Pulmonary artery endothelial cell (primary cell): ENCODE data around the gene PIK3C3. TPM values are rescaled to one million over a fixed set of nuclear protein-coding genes. Genes with fewer than 3 reads are reported as not detected.
"Not testable (repeated sequence)": the region's sequence is repeated elsewhere in the genome, so short reads cannot be mapped to it uniquely, and the experiment has no call there.

Source experiments
- DNase-seq: peaks from one replicate; pipeline ENCODE4 v3.0.0-alpha.2; 2011; ENCODE audit warnings: low read depth, low spot score
- total RNA-seq: library from RNA; depleted of rRNA; stranded (reverse); fragments of >200 nt; gene quantifications from 2 replicates; pipeline ENCODE4 v1.2.3, GENCODE V29; 2014

Gene PIK3C3
- total RNA-seq, 1 donor from 2014 or later: 33.8 TPM

DNA sequence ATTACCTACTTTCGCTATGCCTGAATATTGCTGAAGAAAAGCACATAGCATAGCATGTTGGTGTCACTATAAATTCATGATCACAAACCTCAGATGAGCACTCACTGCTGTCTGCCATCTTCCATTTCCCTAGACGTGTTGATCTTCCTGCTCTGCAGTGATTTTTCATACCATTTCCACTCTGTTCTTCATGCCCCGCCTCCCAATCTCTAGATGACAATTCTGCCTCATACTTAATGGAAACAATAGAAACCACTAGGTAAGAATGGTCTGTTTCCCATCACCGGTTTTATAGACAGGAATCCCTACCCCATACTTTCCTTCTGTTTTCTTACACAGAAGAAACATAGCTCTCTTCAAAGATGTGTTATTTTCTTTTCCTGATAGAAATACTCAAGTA, 63.8 kb downstream of the PIK3C3 start:
- no peak for DNase-seq

DNA sequence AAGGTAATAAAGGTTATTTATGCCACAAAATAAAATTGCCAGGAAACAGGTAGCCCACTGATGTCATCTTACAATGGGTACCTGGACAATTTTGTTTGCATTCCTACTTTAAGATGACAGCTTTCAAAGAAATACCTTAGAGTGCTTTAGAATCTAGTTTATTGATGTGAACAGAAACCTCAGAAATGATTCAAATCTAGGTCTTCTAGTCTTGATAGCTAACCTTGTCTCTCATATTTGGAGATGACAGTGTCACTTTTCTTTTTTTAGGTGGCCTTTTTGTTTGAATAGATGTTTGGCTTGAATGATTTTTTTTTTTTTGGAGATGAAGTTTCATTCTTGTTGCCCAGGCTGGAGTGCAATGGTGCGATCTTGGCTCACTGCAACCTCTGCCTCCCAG, 69.1 kb downstream of the PIK3C3 start:
- no peak for DNase-seq

DNA sequence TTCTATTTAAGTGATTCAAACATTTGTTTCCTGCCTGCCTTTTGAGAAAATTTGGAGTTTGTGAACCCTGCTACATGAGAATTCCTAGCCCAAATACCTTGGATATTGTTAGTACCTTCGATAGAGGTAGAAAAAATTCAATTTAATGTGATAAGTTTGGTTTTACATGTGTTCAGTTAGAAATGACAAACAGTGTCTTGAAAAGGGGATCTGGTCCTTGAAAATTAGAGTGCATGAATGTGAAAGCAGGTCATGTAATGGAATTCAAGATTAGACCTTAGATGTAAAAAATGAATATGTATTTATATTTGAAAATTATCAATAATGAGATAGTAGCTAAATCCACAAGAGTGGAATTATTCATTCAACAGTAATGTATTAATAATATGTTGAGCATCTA, 70.5 kb downstream of the PIK3C3 start:
- no peak for DNase-seq

DNA sequence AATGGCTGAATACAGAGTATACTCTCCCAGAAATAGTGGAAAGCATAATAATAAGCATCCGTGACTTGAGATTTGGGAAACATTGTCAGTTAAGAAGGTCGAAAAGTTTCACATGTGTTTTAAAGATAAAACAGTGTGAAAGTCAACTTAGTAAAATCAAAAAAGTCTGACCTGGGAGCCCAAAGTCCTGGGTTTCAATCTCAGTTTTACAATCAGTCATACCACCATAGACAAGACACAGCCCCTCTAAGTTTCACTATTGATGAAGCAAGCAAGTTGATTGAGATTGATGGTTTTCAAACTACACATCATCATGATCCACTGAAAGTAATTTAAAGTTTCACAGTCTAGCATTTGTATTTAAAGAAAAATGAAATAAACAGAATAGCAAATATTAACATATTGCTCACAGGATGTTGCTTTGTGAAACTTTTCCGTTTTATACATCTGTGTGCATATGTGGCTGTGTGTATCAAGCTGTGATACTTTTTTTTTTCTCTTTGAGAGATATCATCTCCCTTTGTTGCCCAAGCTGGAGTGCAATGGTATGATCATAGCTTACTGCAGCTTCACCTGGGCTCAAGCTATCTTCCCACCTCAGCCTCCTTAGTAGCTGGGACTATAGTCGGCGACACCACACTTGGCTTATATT, 71.1 kb downstream of the PIK3C3 start:
- DNase-seq: no peak

DNA sequence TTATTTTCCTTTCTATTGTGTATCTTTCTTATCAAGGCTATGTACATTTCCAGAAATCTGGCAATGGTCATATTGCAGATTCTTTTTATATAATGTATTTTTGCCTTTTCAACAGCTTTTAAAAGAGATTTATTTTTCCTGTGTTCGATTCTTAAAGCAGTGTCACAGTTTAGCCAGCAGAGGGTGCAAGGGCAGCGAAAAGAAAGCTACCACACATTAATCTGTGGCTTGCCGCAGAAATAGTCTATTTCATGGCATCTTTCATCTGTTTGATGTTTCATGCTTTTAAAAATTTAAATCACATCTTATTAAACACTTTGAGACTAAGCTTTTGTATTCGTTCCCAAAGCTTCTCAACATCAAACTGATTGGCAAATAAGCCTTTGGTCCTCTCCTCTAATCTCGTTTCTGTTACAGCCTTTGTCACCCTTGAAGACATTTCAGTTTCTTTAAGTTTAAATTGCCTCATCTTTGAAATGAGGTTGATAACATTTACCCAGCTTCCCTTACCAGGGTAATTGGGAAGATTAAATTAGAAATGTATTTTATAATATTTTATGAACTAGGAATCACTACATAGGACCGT, 73.3 kb downstream of the PIK3C3 start:
- no peak for DNase-seq

DNA sequence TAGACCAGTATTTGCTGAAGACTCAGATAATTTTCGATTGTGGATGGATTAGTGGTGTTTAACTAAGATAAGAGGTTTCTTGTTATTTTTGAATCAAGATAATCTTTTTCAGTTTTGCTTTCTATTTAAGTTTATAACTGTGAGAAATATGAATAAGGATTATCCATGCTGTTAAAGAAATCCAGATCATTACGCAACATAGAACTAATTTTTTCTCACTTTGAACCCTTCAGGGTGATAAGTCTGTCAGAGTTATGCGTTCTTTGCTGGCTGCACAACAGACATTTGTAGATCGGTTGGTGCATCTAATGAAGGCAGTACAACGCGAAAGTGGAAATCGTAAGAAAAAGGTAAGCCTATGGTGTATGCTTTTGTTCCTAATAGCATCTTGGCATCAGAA, 74.1 kb downstream of the PIK3C3 start:
- no peak for DNase-seq

DNA sequence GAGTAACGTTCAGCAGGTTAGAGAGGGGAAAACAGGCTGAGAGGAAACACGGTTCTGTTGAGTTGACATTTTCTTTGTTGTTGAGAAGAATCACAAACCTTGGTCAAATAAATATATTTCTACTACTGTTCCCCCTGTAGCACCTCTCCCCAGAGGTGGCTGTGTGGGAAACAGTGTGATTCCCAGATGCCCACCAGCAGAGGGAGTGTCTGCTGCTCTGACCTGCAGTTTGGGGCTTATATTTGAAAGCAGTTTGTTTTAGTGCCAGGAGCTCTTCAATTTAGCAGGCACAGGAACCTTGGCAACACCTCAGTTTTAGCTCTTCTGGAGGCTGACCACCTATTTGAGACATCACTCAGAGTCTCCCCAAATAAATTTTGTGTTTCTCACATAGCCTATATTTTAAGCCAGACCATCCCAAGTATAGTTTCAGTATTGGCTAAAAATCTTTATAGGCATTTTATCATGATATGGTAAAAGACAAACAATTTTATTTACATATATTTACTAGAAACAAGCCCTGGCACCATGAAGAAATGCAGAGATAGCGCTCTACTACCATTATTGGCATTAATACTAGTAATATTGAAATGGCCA, 75.7 kb downstream of the PIK3C3 start:
- no peak for DNase-seq

DNA sequence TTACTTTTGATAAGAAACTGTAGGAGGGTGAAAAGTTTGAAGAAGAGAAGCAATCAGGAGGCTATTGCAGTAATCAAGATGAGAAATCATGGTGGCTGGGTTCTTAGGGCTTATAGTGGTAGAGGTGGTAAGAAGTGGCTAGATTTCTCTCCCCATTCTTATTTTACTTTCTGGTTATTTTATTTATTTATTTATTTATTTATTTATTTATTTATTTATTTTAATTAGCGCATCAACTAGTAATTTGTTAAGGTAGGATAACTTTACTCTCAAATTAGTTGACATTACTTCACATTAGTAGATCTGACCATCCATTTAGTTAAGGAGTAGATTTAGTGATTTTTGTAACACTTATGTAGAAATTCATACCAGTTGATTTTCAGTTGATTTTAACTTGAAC, 77.4 kb downstream of the PIK3C3 start:
- DNase-seq: no peak

DNA sequence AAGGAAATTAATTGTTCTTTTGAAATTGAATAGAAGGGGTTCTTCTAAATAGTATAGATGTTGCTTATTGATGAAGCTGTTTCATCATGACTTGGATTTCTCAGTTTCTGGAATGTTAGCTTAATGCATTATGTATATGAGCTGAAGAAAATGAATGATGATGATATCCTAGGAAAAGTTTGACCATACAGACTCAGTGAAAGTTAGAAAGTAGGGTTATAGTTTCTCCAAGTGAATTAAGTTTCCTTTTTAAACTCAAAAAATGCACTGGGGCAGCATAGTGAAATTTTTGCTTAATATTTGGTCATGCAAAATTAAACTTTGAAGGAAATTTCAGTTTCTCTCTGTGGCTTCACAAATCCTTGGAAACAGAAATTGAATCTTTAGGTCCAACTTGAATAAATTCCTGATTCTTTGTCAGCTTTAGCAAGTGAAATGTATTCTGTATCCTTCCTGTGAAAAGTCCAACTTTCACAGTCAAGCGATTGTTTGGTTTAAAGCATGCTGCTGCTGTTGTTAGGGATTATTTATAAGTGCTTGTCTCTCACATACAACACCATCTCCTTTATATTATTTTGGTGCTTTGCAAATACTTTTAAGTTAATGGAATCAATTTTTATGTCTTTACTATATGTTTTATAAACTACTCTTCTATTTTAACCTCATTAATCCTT, 78.2 kb downstream of the PIK3C3 start:
- DNase-seq: no peak

DNA sequence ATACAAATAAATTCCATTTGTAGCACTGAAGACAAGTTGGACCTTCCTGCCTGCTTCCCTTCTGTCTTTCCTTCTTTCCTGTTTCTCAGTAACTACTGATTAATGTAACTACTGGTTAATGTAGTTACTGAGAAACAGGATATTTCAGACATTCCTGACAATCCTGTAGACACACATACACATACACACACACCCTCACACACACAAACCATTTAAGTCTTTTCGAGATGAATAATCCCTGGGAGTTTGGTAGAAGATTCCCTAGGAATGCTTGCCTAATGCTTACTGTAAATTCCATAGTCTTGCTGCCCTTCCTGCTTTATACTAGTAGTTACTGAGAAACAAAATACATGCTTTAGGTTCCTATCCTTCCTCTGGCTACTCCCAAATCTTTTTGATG, 83.9 kb downstream of the PIK3C3 start:
- peak; percentile 67 for DNase-seq

DNA sequence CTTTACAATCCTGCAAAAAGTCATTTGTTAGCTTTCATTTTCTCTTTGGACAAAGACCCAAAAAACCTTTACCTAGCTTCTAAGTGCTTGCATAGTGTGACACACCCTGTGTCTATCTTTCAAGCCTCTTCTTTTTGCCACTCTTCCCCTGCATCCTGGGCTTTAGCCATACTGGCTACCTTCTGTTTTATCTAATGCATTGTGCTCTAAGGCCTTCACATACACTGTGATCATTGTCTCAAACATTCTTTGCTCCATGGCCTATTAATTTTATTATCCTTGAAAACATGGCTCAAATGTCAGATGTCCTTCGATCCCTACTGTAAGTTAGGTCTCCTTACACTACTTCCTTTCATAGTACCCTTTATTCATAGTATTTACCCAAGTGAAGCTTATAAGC, 84.4 kb downstream of the PIK3C3 start:
- no peak for DNase-seq

DNA sequence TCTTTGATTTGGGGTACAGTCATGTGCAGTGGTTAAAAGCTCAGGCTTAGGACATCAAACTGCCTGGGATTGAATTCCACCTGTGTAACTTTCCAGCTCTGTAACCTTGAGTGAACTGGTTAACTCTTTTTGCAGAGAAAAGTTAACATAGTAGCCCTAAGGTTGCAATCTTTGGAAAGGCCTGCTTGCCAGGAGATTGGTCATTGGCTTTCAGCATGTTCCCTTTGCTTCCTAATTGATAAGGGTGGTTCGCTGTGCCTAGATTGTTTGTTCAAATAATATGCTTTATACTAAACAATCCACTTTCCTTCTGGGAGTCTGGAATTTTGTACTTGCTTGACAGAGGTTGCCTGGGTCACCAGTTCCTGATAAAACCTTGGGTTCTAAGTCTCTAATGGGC, 86.8 kb downstream of the PIK3C3 start:
- DNase-seq: no peak

DNA sequence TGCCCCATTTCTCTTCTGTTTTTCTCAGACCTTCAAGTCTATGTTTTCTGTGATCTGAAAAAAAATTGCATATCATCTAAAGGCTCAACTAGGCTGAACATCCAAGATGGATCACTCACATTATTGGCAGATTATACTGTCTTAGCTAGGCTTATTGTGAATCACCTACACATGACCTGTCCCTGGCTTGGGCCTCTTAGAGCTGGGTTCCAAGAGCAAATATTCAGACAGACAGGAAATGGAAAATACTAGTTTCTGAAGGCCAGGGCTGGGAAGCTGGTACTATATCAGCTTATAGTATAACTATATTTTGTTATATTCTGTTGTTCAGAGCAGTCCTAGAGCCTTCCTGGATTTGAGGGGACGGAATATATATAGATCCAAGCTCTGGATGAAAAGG, 90.3 kb downstream of the PIK3C3 start:
- DNase-seq: no peak

DNA sequence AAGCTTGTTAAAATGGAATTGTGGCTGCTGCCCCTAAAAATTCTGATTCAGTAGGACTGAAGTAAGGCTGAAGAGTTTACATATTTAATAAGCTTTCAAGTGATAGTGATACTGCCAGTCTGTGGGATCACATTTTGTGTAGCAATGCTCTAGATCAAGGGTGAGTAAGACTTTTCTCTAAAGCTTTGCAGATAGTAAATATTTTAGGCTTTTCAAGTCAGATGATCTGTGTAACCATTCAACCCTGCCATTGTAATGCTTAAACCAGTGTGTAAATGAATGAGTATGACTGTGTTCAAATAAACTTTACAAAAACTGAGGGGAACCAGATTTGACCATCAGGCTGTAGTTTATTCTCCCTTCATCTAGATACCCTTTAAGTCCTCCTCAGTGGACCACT, 92.7 kb downstream of the PIK3C3 start:
- DNase-seq: no peak

DNA sequence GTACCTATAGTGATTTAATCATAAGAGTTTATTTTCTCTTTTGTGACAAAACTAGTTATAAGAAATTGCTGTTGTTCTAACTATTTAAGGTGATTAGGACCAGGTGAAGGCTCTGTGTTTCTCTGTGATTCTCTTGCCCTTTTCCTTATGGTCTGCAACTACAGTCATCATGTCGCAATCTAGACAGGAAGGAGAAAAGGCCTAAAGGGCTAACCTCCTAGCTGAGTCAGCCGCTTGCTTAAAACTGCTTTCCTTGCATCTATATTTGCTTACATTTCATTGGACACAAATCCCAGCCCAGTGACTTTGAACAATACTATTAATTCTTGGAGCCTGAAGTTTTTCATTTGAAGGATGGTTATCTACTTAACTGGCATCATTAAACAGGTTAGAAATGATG, 93.1 kb downstream of the PIK3C3 start:
- peak; percentile 39 for DNase-seq

DNA sequence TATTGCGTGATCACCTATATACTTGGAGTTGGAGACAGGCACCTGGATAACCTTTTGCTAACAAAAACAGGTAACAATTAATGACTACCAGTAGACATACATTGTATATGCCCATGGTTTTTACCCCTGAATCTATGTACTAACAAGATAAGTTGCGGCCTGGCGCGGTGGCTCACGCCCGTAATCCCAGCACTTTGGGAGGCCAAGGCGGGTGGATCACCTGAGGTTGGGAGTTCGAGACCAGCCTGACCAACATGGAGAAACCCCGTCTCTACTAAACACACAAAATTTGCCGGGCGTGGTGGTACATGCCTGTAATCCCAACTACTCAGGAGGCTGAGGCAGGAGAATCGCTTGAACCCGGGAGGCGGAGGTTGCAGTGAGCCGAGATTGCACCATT, 94.5 kb downstream of the PIK3C3 start:
- DNase-seq: not testable (repeated sequence)

DNA sequence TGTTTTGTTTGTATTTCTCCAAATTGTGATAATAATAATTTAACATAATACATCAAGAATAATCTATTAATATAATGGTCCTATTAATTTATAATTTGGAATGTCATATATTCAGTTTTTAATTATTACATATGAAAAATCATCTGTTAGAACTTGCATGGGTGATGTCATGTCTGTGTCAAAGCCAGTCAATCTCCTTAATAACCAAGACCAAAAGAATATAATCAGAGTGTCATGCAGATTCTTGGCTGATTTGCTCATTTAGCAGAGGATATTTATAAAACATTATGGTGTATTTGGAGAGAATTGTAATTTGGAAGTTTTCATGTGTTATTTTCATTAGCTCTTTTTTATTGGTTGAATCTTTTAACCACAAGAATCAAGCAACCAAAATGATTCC, 96.4 kb downstream of the PIK3C3 start:
- no peak for DNase-seq

DNA sequence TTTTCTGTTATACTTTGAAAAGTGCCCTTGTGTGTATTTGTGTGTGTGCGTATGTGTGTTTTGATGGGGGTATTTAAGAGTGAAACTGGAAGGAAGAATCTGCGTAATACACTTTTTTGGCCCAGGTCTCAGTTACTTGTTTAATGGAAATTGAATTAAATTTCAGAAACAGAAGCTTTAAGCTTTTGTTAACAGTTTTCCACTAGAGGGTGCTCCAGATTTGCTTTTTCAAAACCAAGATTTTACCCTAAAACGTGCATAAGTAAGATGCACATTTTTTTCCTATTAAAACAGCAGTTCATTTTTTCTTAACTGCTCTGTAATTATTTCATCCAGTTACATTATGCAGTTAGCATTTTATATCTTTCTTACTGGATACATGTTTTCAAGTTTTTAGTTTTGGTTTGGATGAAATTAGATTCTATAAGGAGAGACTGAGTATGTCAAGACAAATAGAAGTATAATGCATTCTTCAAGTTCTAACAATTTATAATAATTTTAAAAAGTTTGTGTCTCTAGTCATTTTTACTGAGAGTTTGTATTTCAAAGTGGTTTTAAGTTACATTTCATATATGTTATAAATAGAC, 97.2 kb downstream of the PIK3C3 start:
- no peak for DNase-seq

DNA sequence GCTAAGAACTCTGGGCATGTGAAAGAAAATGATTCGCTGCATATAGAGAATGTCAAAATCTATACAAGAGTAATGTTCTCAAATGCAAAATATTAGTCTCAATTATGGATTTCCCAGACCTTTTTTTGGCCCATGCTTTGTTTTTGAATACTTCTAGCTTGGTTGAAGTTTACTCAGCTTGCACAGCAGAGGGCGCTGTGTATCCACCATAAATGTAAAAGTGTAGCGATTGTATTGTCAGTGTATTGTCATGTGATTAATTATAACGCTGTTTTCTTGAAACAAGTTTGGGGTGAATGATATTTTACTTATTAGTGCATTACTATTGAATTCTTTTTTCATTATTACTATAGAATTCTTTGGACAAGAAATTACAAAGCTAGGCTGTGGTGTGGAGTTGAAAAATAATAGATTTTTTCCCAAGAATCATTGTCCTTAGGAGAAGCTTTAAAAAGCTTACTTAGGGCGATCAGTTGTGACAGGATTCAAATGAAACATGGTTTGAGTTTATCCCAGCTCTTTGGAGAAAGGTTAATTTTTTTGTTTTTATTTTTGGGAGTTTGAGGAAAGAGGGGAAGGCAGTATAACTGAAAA, 98.3 kb downstream of the PIK3C3 start:
- DNase-seq: peak; percentile 35

DNA sequence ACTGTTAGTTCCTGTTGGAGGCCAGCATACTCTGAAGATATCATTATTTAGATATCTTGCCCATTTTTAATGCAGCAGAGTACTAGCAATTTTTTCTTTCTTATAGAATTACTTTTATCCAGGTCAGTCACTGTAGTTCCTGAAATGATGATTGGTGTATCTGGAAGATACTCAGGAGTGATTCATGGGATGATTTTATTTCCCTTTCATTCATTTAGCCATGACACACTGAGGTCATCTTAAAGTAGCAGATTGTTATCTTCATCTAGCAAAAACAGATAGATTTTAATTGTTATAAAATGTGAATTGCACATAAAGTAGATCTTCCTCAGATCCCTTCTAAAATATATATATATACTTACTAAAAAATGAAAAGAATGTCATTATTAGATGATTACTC, 109.1 kb downstream of the PIK3C3 start:
- DNase-seq: no peak

DNA sequence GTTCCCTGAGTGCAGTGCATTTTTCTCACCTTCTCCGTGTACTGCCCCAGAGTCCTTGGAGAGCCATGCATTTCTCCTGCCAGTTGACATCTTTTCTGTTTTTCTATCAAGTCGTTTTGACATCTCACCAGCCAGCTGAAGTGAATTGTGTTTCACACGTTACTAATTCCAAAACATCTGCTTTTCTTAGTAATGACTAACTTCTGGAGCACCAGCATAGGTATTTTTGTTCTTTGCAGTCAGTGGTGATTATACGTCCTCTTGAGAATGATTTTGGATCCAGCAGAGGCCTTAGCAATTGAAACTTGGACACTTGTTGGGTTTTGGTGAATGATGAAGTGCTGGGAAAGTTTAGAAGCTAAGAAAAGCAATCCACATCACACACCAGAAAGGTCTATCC, 112.5 kb downstream of the PIK3C3 start:
- DNase-seq: no peak

DNA sequence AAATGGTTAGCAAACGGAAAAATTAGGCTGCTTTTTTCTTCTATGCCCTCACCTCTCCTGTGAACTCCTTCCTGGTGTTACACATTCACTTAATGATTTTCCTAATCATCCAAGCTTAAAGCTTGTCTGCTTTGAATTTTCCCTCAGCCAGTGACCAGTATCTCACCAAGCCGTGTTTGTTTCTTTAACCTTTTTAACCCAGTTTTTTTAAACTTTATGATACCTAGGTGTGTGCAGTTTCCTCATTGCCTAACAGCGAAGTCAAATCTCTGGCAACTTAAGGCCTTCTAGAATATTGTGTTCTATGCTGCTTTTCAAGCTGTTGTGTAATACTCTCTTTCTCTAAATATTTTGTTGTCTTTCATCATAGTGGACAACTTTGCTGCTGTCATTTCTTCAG, 113.0 kb downstream of the PIK3C3 start:
- DNase-seq: no peak
